ENCODE data around the gene FBXO3. TPM values are rescaled to one million over a fixed set of nuclear protein-coding genes. Genes with fewer than 3 reads are reported as not detected.
A peak's percentile ranks its signal among the peaks of the same experiment; 100 is the strongest.

The FBXO3 gene
- total and polyA plus RNA-seq, 2 of the 13 experiments (the other 11 are each of a cell fraction or from before 2014, with no cell fraction given), result 20.4 to 27.6 TPM

DNA sequence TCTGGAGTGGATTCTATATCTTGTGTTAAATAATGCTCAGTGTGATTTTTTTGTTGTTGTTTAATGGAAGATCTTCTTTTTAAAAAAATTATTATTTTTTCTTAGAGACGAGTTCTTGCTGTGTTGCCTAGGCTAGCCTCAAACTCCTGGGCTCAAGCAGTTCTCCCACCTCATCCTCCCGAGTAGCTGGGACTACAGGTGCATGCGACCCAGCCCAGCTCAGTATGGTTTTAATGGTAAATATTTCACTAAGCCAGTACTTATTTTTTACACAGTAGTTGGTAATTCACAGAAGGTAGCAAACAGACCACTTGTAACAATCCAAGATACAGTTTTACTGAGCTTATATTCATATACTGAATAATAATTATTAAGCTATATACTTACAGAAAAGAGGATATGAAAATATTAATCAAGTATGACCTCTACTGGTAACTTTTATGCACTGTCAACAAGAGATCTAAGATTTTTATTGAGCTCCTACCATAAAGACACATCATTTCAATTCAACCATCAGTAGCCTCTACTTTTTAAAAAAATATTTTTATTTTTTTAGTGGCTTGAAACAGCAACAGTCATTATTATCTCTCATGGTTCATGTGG lies 32.0 kb downstream of the FBXO3 start:
- no peaks in the 10 kb centered on the region for H4K20me1 ChIP-seq (ENCODE audit: insufficient read depth, low read length)
- in situ Hi-C loops (cut with HindIII; ENCODE audit: extremely low pct_ligation_motif_present, low pct_unique_long_range_greater_than_20kb) (no loop called here), intact Hi-C loops (cut with micrococcal nuclease; ENCODE audit: unreplicated experiment) (loop anchor here (1.0 kb wide), 2 partner anchors 26 to 199 kb away; no protein-coding TSS in a partner anchor)
- H3K4me1 ChIP-seq (ENCODE audit: insufficient read depth, low read length), result peaks cover 27% of the 10 kb centered on the region
- ATAC-seq (0 out of 3 replicates have a peak, but pooled peaks have one; percentile 25), FAIRE-seq (no peak), DNase-seq (ENCODE audit: low spot score) (no peak)
- H2AFZ ChIP-seq (ENCODE audit: low read length), result no peak overlapping the region
- WGBS (ENCODE audit: low lambda C conversion rate), result 85% methylated on average over 3 of the region's 3 CpGs
- H3K4me3 ChIP-seq (replicated peaks in 1 of 3; ENCODE audit: insufficient read depth in 1 of 3, low read depth in 2 of 3, low read length in 3 of 3), result no peak overlapping the region
- peaks cover 0 to 3% of the 10 kb centered on the region in 2 experiments; a peak in 1 of 5 replicates for H3K36me3 ChIP-seq (replicated peaks in 1 of 2; ENCODE audit: control insufficient read depth in 1 of 2, insufficient read depth in 2 of 2, low read length in 2 of 2)
- CTCF ChIA-PET (ENCODE audit: low intra/inter-chr PET ratio, low total read pairs), result interaction anchor here (0.7 to 1.4 kb wide), 3 partner anchors 26 to 380 kb away, joined by 4 to 5 read pairs (median 4); no protein-coding TSS in a partner anchor
- no peak overlapping the region for H3K27ac ChIP-seq (ENCODE audit: extremely low read length, insufficient read depth, low read length)
- no peaks in the 10 kb centered on the region for H3K79me2 ChIP-seq (ENCODE audit: insufficient read depth, low read length)
- H3K4me2 ChIP-seq (ENCODE audit: low read depth, low read length), result no peak overlapping the region
- no peaks in the 10 kb centered on the region for H3K27me3 ChIP-seq (ENCODE audit: control insufficient read depth in 1 of 2, insufficient read depth in 2 of 2, low read length in 2 of 2)
- H3K9ac ChIP-seq (ENCODE audit: insufficient read depth, low read depth, low read length), result no peak overlapping the region
- BruUV-seq (replicated peaks), result no TSS peak
- H3K9me3 ChIP-seq (ENCODE audit: low read length), result no peaks in the 10 kb centered on the region
- POLR2A ChIA-PET, result interaction anchor here (1.1 to 1.2 kb wide), 2 partner anchors 41 to 43 kb away, joined by 4 read pairs; no protein-coding TSS in a partner anchor
- TF ChIP-seq, protein P1, sequence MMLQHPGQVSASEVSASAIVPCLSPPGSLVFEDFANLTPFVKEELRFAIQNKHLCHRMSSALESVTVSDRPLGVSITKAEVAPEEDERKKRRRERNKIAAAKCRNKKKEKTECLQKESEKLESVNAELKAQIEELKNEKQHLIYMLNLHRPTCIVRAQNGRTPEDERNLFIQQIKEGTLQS (CRISPR knock-in tag; IDR thresholded peaks at IDR 0.05), result no peak
- TF ChIP-seq, protein P2, sequence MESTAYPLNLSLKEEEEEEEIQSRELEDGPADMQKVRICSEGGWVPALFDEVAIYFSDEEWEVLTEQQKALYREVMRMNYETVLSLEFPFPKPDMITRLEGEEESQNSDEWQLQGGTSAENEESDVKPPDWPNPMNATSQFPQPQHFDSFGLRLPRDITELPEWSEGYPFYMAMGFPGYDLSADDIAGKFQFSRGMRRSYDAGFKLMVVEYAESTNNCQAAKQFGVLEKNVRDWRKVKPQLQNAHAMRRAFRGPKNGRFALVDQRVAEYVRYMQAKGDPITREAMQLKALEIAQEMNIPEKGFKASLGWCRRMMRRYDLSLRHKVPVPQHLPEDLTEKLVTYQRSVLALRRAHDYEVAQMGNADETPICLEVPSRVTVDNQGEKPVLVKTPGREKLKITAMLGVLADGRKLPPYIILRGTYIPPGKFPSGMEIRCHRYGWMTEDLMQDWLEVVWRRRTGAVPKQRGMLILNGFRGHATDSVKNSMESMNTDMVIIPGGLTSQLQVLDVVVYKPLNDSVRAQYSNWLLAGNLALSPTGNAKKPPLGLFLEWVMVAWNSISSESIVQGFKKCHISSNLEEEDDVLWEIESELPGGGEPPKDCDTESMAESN (CRISPR knock-in tag; conservative IDR thresholded peaks at IDR 0.05), result no peak
- TF ChIP-seq ARID2 (CRISPR knock-in tag; IDR thresholded peaks at IDR 0.05; ENCODE audit: borderline replicate concordance) (no peak), BHLHE40 (IDR thresholded peaks at IDR 0.05; ENCODE audit: low read length) (no peak), SMC3 (IDR thresholded peaks at IDR 0.05; ENCODE audit: low read length) (no peak), MBD4 (IDR thresholded peaks at IDR 0.05; ENCODE audit: borderline replicate concordance, low read length) (no peak), MEF2D (CRISPR knock-in tag; IDR thresholded peaks at IDR 0.05) (no peak), ZFP90 (CRISPR knock-in tag; IDR thresholded peaks at IDR 0.05; ENCODE audit: borderline replicate concordance) (no peak), ZKSCAN8 (CRISPR knock-in tag; IDR thresholded peaks at IDR 0.05; ENCODE audit: borderline replicate concordance) (no peak), NFIC (IDR thresholded peaks at IDR 0.05; ENCODE audit: low read length) (no peak), CBX5 (CRISPR knock-in tag; IDR thresholded peaks at IDR 0.05; ENCODE audit: borderline replicate concordance) (no peak), TCF7 (IDR thresholded peaks at IDR 0.05; ENCODE audit: low read depth) (no peak), CBX2 (IDR thresholded peaks at IDR 0.05; ENCODE audit: low read depth, low read length) (no peak), CBX2 (CRISPR knock-in tag; IDR thresholded peaks at IDR 0.05; ENCODE audit: low read depth) (no peak), RXRA (CRISPR knock-in tag; IDR thresholded peaks at IDR 0.05) (no peak), ZNF224 (CRISPR knock-in tag; IDR thresholded peaks at IDR 0.05) (no peak), TMF1 (CRISPR knock-in tag; IDR thresholded peaks at IDR 0.05; ENCODE audit: low read depth) (no peak), ATF7-NPFF (CRISPR knock-in tag; IDR thresholded peaks at IDR 0.05; ENCODE audit: low read depth) (no peak)
- TF ChIP-seq, protein P3, sequence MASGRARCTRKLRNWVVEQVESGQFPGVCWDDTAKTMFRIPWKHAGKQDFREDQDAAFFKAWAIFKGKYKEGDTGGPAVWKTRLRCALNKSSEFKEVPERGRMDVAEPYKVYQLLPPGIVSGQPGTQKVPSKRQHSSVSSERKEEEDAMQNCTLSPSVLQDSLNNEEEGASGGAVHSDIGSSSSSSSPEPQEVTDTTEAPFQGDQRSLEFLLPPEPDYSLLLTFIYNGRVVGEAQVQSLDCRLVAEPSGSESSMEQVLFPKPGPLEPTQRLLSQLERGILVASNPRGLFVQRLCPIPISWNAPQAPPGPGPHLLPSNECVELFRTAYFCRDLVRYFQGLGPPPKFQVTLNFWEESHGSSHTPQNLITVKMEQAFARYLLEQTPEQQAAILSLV (CRISPR knock-in tag; IDR thresholded peaks at IDR 0.05; ENCODE audit: borderline replicate concordance), result no peak
- TF ChIP-seq, protein P4, sequence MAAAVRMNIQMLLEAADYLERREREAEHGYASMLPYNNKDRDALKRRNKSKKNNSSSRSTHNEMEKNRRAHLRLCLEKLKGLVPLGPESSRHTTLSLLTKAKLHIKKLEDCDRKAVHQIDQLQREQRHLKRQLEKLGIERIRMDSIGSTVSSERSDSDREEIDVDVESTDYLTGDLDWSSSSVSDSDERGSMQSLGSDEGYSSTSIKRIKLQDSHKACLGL (CRISPR knock-in tag; IDR thresholded peaks at IDR 0.05), result no peak
- TF ChIP-seq, protein P5, sequence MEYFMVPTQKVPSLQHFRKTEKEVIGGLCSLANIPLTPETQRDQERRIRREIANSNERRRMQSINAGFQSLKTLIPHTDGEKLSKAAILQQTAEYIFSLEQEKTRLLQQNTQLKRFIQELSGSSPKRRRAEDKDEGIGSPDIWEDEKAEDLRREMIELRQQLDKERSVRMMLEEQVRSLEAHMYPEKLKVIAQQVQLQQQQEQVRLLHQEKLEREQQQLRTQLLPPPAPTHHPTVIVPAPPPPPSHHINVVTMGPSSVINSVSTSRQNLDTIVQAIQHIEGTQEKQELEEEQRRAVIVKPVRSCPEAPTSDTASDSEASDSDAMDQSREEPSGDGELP (IDR thresholded peaks at IDR 0.05; ENCODE audit: borderline replicate concordance, low read depth), result no peak
- TF ChIP-seq, protein P6, sequence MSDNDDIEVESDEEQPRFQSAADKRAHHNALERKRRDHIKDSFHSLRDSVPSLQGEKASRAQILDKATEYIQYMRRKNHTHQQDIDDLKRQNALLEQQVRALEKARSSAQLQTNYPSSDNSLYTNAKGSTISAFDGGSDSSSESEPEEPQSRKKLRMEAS (IDR thresholded peaks at IDR 0.05), result no peak

Data from HepG2 (cell line).